K562 (cell line): ENCODE results near the gene SLC25A5.

Experiments used
- ATF3 ChIP-seq, 2 experiments: fragments of 450-650 bp in 1 of 2; sonication (generic) in 1 of 2; formaldehyde crosslinking in 1 of 2; IDR thresholded peaks in 1 of 2; conservative IDR thresholded peaks in 1 of 2; 2 replicates each; pipeline versions ENCODE4 v1.6.1 to v1.8.1; 2016 to 2023; ENCODE audit warnings: mild to moderate bottlenecking in 2 of 2, moderate library complexity in 2 of 2, inconsistent platforms in 1 of 2, missing genetic modification reagents in 1 of 2
- FOXO4 ChIP-seq: fragments of 450-650 bp; formaldehyde crosslinking; IDR thresholded peaks from 2 replicates; pipeline ENCODE4 v1.4.0; 2020; ENCODE audit warnings: mild to moderate bottlenecking, moderate library complexity
- KDM1A ChIP-seq, 2 experiments: fragments of 450-650 bp; IDR thresholded peaks; 2 replicates each; pipeline ENCODE4 v1.6.1; 2016; ENCODE audit warnings: mild to moderate bottlenecking in 2 of 2
- KLF10 ChIP-seq: fragments of 250-450 bp; sonication (Bioruptor Pico); IDR thresholded peaks from 2 replicates; pipeline ENCODE4 v1.6.1; 2021; ENCODE audit warnings: matching md5 sums
- NONO ChIP-seq, 2 experiments: fragments of 200-400 bp in 1 of 2; fragments of 450-650 bp in 1 of 2; formaldehyde crosslinking in 1 of 2; IDR thresholded peaks; 2 replicates each; pipeline ENCODE4 v1.6.1; 2017; ENCODE audit warnings: low read depth in 2 of 2, mild to moderate bottlenecking in 2 of 2, moderate library complexity in 2 of 2, low read length in 1 of 2
- POLR2A ChIP-seq: fragments of 450-650 bp; conservative IDR thresholded peaks from 2 replicates; pipeline ENCODE4 v1.6.1; 2016
- POU5F1 ChIP-seq: fragments of 150-350 bp; IDR thresholded peaks from 2 replicates; pipeline ENCODE4 v1.6.1; 2014; ENCODE audit warnings: borderline replicate concordance, low read length, low read depth, mild to moderate bottlenecking; ENCODE audit not compliant: partially characterized antibody
- SIX5 ChIP-seq, 2 experiments: IDR thresholded peaks; 2 replicates each; pipeline ENCODE4 v1.6.1; 2011; ENCODE audit warnings: low read length in 2 of 2, borderline replicate concordance in 1 of 2, low read depth in 1 of 2, mild to moderate bottlenecking in 1 of 2, moderate library complexity in 1 of 2; ENCODE audit not compliant: insufficient read depth in 1 of 2
- ZNF830 ChIP-seq: fragments of 250-450 bp; sonication (Bioruptor Pico); IDR thresholded peaks from 2 replicates; pipeline ENCODE4 v1.5.0; 2021; ENCODE audit warnings: mild to moderate bottlenecking
- TF ChIP-seq, protein P1 (sequence below), 3 experiments: IDR thresholded peaks in 2 of 3; conservative IDR thresholded peaks in 1 of 3; 2 replicates each; pipeline ENCODE4 v1.5.1; 2011 to 2012; ENCODE audit warnings: low read length in 3 of 3, mild to moderate bottlenecking in 3 of 3, control low read depth in 2 of 3, improper control_type of control experiment in 1 of 3, inconsistent platforms in 1 of 3, low read depth in 1 of 3, mixed read lengths in 1 of 3, moderate library complexity in 1 of 3; ENCODE audit not compliant: insufficient read depth in 2 of 3

GRCh38 chrX:119479845-119480244 lies 11.6 kb downstream of the SLC25A5 start:
- TF ChIP-seq POU5F1 (no peak), POLR2A (no peak), ATF3 (IDR thresholded peaks at IDR 0.05) (no peak), ATF3 (CRISPR knock-in tag; conservative IDR thresholded peaks at IDR 0.05) (no peak), SIX5 (IDR thresholded peaks at IDR 0.05; ENCODE audit: borderline replicate concordance in 1 of 2, insufficient read depth in 1 of 2, low read depth in 1 of 2, low read length in 2 of 2) (no peak), KDM1A (IDR thresholded peaks at IDR 0.05) (no peak), KLF10 (CRISPR knock-in tag) (no peak), NONO (IDR thresholded peaks at IDR 0.05; ENCODE audit: low read depth in 2 of 2, low read length in 1 of 2) (no peak), FOXO4 (CRISPR knock-in tag) (no peak), ZNF830 (CRISPR knock-in tag) (no peak)
- TF ChIP-seq, protein P1, sequence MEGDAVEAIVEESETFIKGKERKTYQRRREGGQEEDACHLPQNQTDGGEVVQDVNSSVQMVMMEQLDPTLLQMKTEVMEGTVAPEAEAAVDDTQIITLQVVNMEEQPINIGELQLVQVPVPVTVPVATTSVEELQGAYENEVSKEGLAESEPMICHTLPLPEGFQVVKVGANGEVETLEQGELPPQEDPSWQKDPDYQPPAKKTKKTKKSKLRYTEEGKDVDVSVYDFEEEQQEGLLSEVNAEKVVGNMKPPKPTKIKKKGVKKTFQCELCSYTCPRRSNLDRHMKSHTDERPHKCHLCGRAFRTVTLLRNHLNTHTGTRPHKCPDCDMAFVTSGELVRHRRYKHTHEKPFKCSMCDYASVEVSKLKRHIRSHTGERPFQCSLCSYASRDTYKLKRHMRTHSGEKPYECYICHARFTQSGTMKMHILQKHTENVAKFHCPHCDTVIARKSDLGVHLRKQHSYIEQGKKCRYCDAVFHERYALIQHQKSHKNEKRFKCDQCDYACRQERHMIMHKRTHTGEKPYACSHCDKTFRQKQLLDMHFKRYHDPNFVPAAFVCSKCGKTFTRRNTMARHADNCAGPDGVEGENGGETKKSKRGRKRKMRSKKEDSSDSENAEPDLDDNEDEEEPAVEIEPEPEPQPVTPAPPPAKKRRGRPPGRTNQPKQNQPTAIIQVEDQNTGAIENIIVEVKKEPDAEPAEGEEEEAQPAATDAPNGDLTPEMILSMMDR (IDR thresholded peaks at IDR 0.05 in 2 of 3, conservative IDR thresholded peaks at IDR 0.05 in 1 of 3; ENCODE audit: insufficient read depth in 2 of 3, low read depth in 1 of 3, low read length in 3 of 3): no peak
